Activated CD4-positive, alpha-beta T cell treated with anti-CD3 and anti-CD28 coated beads for 36 hours (primary cell): ENCODE results near the gene TMPRSS7. TPM values are rescaled to one million over a fixed set of nuclear protein-coding genes. Genes with fewer than 3 reads are reported as not detected.

ENCODE experiments used
- ATAC-seq: fragments of 200-7000 bp; cut with Tn5 transposase; one replicate; pipeline ENCODE4 v1.10.0; 2021; ENCODE audit warnings: mild to moderate bottlenecking, moderate library complexity
- CTCF ChIA-PET: fragments of 350-600 bp; sonication (Branson Sonifier 250); formaldehyde crosslinking; loops from one replicate; lab custom pipeline; 2021; ENCODE audit warnings: antibody characterized with exemption; lab: Charles Lee
- POLR2A ChIA-PET: fragments of 350-600 bp; sonication (Branson Sonifier 250); formaldehyde crosslinking; loops from one replicate; lab custom pipeline; 2021; ENCODE audit warnings: antibody characterized with exemption, inconsistent platforms; lab: Charles Lee
- DNase-seq: peaks from one replicate; pipeline ENCODE4 v3.0.0-alpha.2; 2020
- H3K27ac Mint-ChIP-seq: one replicate; pipeline ENCODE4 v1.8.0; 2021; ENCODE audit warnings: mixed read lengths
- H3K27me3 Mint-ChIP-seq: one replicate; pipeline ENCODE4 v1.8.0; 2021; ENCODE audit warnings: mixed read lengths
- H3K36me3 Mint-ChIP-seq: one replicate; pipeline ENCODE4 v1.8.0; 2021; ENCODE audit warnings: low read depth, mixed read lengths
- H3K4me1 Mint-ChIP-seq: one replicate; pipeline ENCODE4 v1.8.0; 2021; ENCODE audit warnings: mixed read lengths
- H3K4me3 Mint-ChIP-seq: one replicate; pipeline ENCODE4 v1.8.0; 2021; ENCODE audit warnings: mild to moderate bottlenecking, moderate library complexity, mixed read lengths
- H3K9me3 Mint-ChIP-seq: one replicate; pipeline ENCODE4 v1.8.0; 2021; ENCODE audit warnings: low read depth, mixed read lengths
- intact Hi-C, 2 experiments: fragments of 100-400 bp; cut with DNase I in 1 of 2; cut with micrococcal nuclease in 1 of 2; formaldehyde crosslinking; loops; one replicate each; pipeline versions ENCODE4 v1.14.2 to v1.15.1; 2022 to 2024; cut with DNase I, micrococcal nuclease
- total RNA-seq, 2 experiments: library from RNA; stranded (reverse); gene quantifications; one replicate each; pipeline ENCODE4 v1.2.3, GENCODE V29; 2021

TMPRSS7 gene
- total RNA-seq, 2 experiments from 2014 or later = not detected

DNA sequence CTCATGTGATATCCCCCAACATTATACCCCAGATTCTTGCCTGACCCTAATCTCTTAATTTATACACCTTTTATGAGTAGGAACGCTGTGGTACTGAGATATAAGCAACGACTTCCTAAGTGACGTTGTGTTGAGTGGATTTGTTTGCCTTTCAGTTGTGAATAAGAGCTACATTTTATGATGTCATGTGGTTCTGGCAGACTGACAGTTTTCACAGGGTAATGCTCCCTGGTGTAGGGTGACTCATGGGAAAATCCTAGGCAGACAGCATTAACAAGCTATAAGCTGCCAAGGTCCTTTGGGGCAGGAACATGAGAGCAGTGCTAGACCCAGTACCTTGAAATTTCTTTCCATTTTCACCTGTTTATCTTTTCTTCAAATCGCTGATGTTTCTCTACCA is 62.8 kb downstream of the TMPRSS7 start:
- peaks cover 29% of the 10 kb centered on the region for H3K36me3 Mint-ChIP-seq
- peak; percentile 98 for ATAC-seq
- ChIA-PET CTCF (interaction anchor here (1.5 to 1.6 kb wide), 2 partner anchors 14 to 54 kb away, joined by 6 to 8 read pairs; no protein-coding TSS in a partner anchor), POLR2A (interaction anchor here (0.5 to 1.0 kb wide), 2 partner anchors 9 to 243 kb away, joined by 3 to 5 read pairs; no protein-coding TSS in a partner anchor)
- no peak overlapping the region for H3K4me3 Mint-ChIP-seq
- H3K4me1 Mint-ChIP-seq = peaks cover 32% of the 10 kb centered on the region
- peak; percentile 60 for DNase-seq
- intact Hi-C loops = no loop called here
- no peaks in the 10 kb centered on the region for H3K27me3 Mint-ChIP-seq
- H3K9me3 Mint-ChIP-seq = no peaks in the 10 kb centered on the region
- no peak overlapping the region for H3K27ac Mint-ChIP-seq

GRCh38 chr3:112101916-112102315 is 67.4 kb downstream of the TMPRSS7 start:
- Mint-ChIP-seq H3K27ac (no peak overlapping the region), H3K36me3 (peaks cover 24% of the 10 kb centered on the region), H3K27me3 (no peaks in the 10 kb centered on the region), H3K4me3 (no peak overlapping the region), H3K4me1 (peaks cover 14% of the 10 kb centered on the region), H3K9me3 (no peaks in the 10 kb centered on the region)
- DNase-seq = no peak
- intact Hi-C loops = no loop called here
- ChIA-PET CTCF (interaction anchor here (3.1 kb wide), 1 partner anchor 9 kb away, joined by 16 read pairs; no protein-coding TSS in a partner anchor), POLR2A (no interaction called here)
- no peak for ATAC-seq

- POLR2A ChIA-PET = no interaction called here
- H3K27ac Mint-ChIP-seq = no peak overlapping the region
- H3K4me3 Mint-ChIP-seq = no peak overlapping the region
- intact Hi-C loops = no loop called here
- CTCF ChIA-PET = no interaction called here
- no peaks in the 10 kb centered on the region for H3K9me3 Mint-ChIP-seq
- no peaks in the 10 kb centered on the region for H3K4me1 Mint-ChIP-seq
- ATAC-seq = no peak
- no peaks in the 10 kb centered on the region for H3K27me3 Mint-ChIP-seq
- DNase-seq = no peak
- H3K36me3 Mint-ChIP-seq = peaks cover 14% of the 10 kb centered on the region
These were observed 70.2 kb downstream of the TMPRSS7 start for GRCh38 chr3:112104774-112105173.

- ChIA-PET POLR2A (no interaction called here), CTCF (interaction anchor here (1.0 to 3.5 kb wide), 3 partner anchors 9 to 184 kb away, joined by 3 to 26 read pairs (median 22); partner anchors contain the start of gene SLC9C1)
- intact Hi-C loops = no loop called here
- H3K4me3 Mint-ChIP-seq = no peak overlapping the region
- peaks cover 6% of the 10 kb centered on the region for H3K4me1 Mint-ChIP-seq
- no peak for ATAC-seq
- no peaks in the 10 kb centered on the region for H3K9me3 Mint-ChIP-seq
- H3K36me3 Mint-ChIP-seq = peaks cover 4% of the 10 kb centered on the region
- DNase-seq = no peak
- H3K27ac Mint-ChIP-seq = no peak overlapping the region
- H3K27me3 Mint-ChIP-seq = no peaks in the 10 kb centered on the region
These were observed 74.8 kb downstream of the TMPRSS7 start for GRCh38 chr3:112109322-112109721.

GRCh38 chr3:112111785-112112402 is 77.4 kb downstream of the TMPRSS7 start:
- Mint-ChIP-seq H3K4me3 (no peak overlapping the region), H3K4me1 (peaks cover 12% of the 10 kb centered on the region), H3K27me3 (no peaks in the 10 kb centered on the region), H3K36me3 (peaks cover 2% of the 10 kb centered on the region), H3K9me3 (no peaks in the 10 kb centered on the region), H3K27ac (no peak overlapping the region)
- ATAC-seq (peak; percentile 94), DNase-seq (peak; percentile 73)
- intact Hi-C loops = loop anchor here (1.0 to 5.0 kb wide), 7 partner anchors 25 to 420 kb away; partner anchors contain the start of gene SLC9C1 (in 2 of the 2)
- CTCF ChIA-PET = interaction anchor here (0.5 to 3.5 kb wide), 56 partner anchors 10 to 673 kb away, joined by 3 to 36 read pairs (median 4); partner anchors contain the start of genes CD200, GCSAM and SLC9C1
- POLR2A ChIA-PET = no interaction called here

GRCh38 chr3:112114576-112115160 is 80.1 kb downstream of the TMPRSS7 start:
- H3K36me3 Mint-ChIP-seq = peaks cover 15% of the 10 kb centered on the region
- intact Hi-C loops = loop anchor here (5.0 kb wide), 4 partner anchors 178 to 418 kb away; partner anchors contain the start of gene SLC9C1 (in 2 of the 2)
- ATAC-seq = no peak

GRCh38 chr3:112115161-112115739 is 80.7 kb downstream of the TMPRSS7 start:
- peaks cover 34% of the 10 kb centered on the region for H3K4me1 Mint-ChIP-seq
- no peaks in the 10 kb centered on the region for H3K27me3 Mint-ChIP-seq
- intact Hi-C loops = no loop called here
- ChIA-PET CTCF (no interaction called here), POLR2A (no interaction called here)
- DNase-seq (peak; percentile 43), ATAC-seq (peak; percentile 62)
- H3K4me3 Mint-ChIP-seq = no peak overlapping the region
- H3K27ac Mint-ChIP-seq = no peak overlapping the region
- H3K36me3 Mint-ChIP-seq = peaks cover 18% of the 10 kb centered on the region
- H3K9me3 Mint-ChIP-seq = no peaks in the 10 kb centered on the region

More at GRCh38 chr3:112114576-112115160, 80.1 kb downstream of the TMPRSS7 start:
- POLR2A ChIA-PET = no interaction called here
- CTCF ChIA-PET = interaction anchor here (1.1 kb wide), 1 partner anchor 262 kb away, joined by 3 read pairs; no protein-coding TSS in a partner anchor
- Mint-ChIP-seq H3K27me3 (no peaks in the 10 kb centered on the region), H3K27ac (no peak overlapping the region), H3K4me1 (peaks cover 28% of the 10 kb centered on the region), H3K4me3 (no peak overlapping the region), H3K9me3 (no peaks in the 10 kb centered on the region)
- DNase-seq = no peak

DNA sequence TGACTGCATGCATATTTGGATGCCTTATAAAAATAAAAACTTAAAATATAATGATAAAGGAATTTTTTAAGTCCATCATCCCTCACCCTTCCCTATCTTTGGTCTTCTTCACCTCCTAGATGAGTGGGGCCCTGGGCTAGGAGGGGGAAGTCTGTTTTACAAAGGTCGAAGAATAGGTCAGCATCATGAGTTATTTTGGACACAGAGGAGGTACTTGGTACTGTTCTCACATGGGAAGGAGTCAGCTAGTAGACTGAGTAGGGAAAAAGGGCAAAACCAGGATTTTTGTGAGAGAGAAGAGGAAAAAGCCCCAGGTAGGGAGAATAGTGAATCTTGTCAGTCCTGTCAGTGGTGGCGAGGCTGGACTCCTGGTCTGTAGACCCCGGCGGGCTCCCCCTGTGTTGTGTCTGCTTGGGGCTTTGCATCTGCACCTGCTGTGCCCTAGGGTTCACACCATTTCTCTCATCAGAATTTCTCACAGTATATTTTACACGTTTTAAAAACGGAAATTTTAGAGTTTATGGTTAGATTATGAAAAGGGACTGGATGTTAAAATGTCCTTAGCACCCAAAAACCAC is 81.4 kb downstream of the TMPRSS7 start:
- intact Hi-C loops = no loop called here
- Mint-ChIP-seq H3K4me3 (no peak overlapping the region), H3K9me3 (no peaks in the 10 kb centered on the region), H3K4me1 (peaks cover 38% of the 10 kb centered on the region), H3K27ac (no peak overlapping the region), H3K36me3 (peaks cover 18% of the 10 kb centered on the region), H3K27me3 (no peaks in the 10 kb centered on the region)
- CTCF ChIA-PET = no interaction called here
- POLR2A ChIA-PET = no interaction called here
- ATAC-seq = no peak
- no peak for DNase-seq

DNA sequence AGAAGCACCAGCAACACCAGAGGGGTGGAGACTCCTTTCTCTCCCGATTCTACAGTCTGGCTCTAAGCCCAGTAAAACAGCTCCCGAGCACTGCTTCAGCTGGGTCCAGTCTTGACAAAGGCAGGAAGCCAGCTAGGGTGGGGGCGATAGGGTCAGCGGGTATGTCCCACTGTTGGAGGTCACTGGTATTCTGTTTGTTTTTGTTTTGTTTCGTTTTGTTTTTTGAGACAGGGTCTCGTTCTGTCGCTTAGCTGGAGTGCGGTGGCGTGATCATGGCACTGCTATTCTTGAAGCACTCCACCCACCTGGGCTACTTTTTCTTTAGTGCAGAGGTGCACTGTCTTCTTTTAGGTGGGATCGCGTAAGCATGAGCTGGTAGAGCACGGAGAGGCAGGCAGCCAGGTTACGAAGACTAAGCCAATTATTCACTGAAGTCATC is 82.2 kb downstream of the TMPRSS7 start:
- Mint-ChIP-seq H3K4me1 (peaks cover 45% of the 10 kb centered on the region), H3K27ac (no peak overlapping the region), H3K4me3 (no peak overlapping the region), H3K36me3 (peaks cover 20% of the 10 kb centered on the region), H3K9me3 (no peaks in the 10 kb centered on the region), H3K27me3 (no peaks in the 10 kb centered on the region)
- ChIA-PET POLR2A (interaction anchor here (0.6 kb wide), 1 partner anchor 84 kb away, joined by 3 read pairs; no protein-coding TSS in a partner anchor), CTCF (interaction anchor here (0.6 kb wide), 1 partner anchor 376 kb away, joined by 3 read pairs; no protein-coding TSS in a partner anchor)
- DNase-seq (no peak), ATAC-seq (no peak)
- intact Hi-C loops = no loop called here

GRCh38 chr3:112117415-112117814 is 82.9 kb downstream of the TMPRSS7 start:
- intact Hi-C loops = no loop called here
- H3K4me3 Mint-ChIP-seq = no peak overlapping the region
- no peak overlapping the region for H3K27ac Mint-ChIP-seq
- peaks cover 20% of the 10 kb centered on the region for H3K36me3 Mint-ChIP-seq
- H3K9me3 Mint-ChIP-seq = no peaks in the 10 kb centered on the region
- H3K27me3 Mint-ChIP-seq = no peaks in the 10 kb centered on the region
- ChIA-PET CTCF (interaction anchor here (0.6 to 0.7 kb wide), 3 partner anchors 29 to 1047 kb away, joined by 3 to 4 read pairs (median 3); no protein-coding TSS in a partner anchor), POLR2A (interaction anchor here (0.6 kb wide), 1 partner anchor 85 kb away, joined by 3 read pairs; no protein-coding TSS in a partner anchor)
- peaks cover 42% of the 10 kb centered on the region for H3K4me1 Mint-ChIP-seq
- ATAC-seq (no peak), DNase-seq (no peak)
